Gastroesophageal sphincter (tissue), 3 donors: ENCODE data around the gene MAGEB6.

Experiments used
- EP300 ChIP-seq: sonication (generic); formaldehyde crosslinking; IDR thresholded peaks from one replicate; pipeline ENCODE4 v1.6.1; 2017; ENCODE audit warnings: antibody characterized with exemption, mild to moderate bottlenecking
- POLR2A ChIP-seq, 2 donors: fragments of 450-650 bp; IDR thresholded peaks; one replicate each; pipeline ENCODE4 v1.6.1; 2017; ENCODE audit warnings: antibody characterized with exemption in 2 of 2, mild to moderate bottlenecking in 2 of 2, moderate library complexity in 1 of 2
- POLR2AphosphoS5 ChIP-seq: sonication (generic); formaldehyde crosslinking; IDR thresholded peaks from one replicate; pipeline ENCODE4 v1.6.1; 2017; ENCODE audit warnings: antibody characterized with exemption
- TF ChIP-seq, protein P1 (sequence below), 4 experiments: fragments of 200-600 bp in 2 of 4; fragments of 450-650 bp in 2 of 4; sonication (generic) in 1 of 4; IDR thresholded peaks; one replicate each; pipeline ENCODE4 v1.5.1; 2017 to 2019; ENCODE audit warnings: antibody characterized with exemption in 4 of 4, mild to moderate bottlenecking in 2 of 4, moderate library complexity in 2 of 4

DNA sequence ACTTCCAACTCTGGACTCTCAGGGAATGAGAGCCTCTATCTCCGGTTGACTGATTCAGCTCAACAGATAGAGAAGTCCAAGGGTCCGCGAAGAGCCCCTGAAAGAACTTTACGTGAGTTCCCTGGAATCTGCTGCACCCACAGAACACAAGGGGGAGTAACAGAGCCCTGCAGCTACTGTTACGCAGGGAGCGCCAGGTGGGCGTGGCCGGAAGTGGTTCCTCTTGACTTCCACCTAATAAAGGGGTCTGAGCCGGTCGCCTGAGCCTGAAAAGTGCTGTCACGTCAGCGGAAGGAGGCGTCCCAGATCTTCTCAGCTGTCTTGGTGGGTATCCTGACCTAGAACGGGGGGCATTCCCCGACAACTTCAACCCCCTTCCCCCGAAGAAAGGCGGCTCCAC lies at the start of gene MAGEB6:
- TF ChIP-seq POLR2A (IDR thresholded peaks at IDR 0.05) (no peak), EP300 (no peak), POLR2AphosphoS5 (no peak)
- TF ChIP-seq, protein P1, sequence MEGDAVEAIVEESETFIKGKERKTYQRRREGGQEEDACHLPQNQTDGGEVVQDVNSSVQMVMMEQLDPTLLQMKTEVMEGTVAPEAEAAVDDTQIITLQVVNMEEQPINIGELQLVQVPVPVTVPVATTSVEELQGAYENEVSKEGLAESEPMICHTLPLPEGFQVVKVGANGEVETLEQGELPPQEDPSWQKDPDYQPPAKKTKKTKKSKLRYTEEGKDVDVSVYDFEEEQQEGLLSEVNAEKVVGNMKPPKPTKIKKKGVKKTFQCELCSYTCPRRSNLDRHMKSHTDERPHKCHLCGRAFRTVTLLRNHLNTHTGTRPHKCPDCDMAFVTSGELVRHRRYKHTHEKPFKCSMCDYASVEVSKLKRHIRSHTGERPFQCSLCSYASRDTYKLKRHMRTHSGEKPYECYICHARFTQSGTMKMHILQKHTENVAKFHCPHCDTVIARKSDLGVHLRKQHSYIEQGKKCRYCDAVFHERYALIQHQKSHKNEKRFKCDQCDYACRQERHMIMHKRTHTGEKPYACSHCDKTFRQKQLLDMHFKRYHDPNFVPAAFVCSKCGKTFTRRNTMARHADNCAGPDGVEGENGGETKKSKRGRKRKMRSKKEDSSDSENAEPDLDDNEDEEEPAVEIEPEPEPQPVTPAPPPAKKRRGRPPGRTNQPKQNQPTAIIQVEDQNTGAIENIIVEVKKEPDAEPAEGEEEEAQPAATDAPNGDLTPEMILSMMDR (IDR thresholded peaks at IDR 0.05): no peak
